Thyroid gland (tissue), 4 donors: ENCODE results near the gene KLF13.

Experiments
- CTCF ChIP-seq, 6 experiments: fragments of 200-600 bp in 3 of 6; fragments of 450-650 bp in 3 of 6; sonication (generic) in 3 of 6; IDR thresholded peaks; one replicate each; pipeline ENCODE4 v1.5.1; 2016 to 2019; ENCODE audit warnings: antibody characterized with exemption in 6 of 6, mild to moderate bottlenecking in 2 of 6, inconsistent platforms in 1 of 6, moderate library complexity in 1 of 6
- POLR2A ChIP-seq, 2 donors: fragments of 450-650 bp; IDR thresholded peaks; one replicate each; pipeline ENCODE4 v1.6.1; 2017; ENCODE audit warnings: antibody characterized with exemption in 2 of 2, mild to moderate bottlenecking in 2 of 2, moderate library complexity in 1 of 2

GRCh38 chr15:31402511-31403056 is 75.9 kb downstream of the KLF13 start:
- TF ChIP-seq CTCF (IDR thresholded peaks at IDR 0.05) (no peak), POLR2A (IDR thresholded peaks at IDR 0.05) (no peak)
